ENCODE results near the gene ECSIT. TPM values are rescaled to one million over a fixed set of nuclear protein-coding genes. Genes with fewer than 3 reads are reported as not detected.

Gene ECSIT
- polyA plus RNA-seq, 1 of the 3 experiments (the other 2 are of a cell fraction) = 43.8 TPM

DNA sequence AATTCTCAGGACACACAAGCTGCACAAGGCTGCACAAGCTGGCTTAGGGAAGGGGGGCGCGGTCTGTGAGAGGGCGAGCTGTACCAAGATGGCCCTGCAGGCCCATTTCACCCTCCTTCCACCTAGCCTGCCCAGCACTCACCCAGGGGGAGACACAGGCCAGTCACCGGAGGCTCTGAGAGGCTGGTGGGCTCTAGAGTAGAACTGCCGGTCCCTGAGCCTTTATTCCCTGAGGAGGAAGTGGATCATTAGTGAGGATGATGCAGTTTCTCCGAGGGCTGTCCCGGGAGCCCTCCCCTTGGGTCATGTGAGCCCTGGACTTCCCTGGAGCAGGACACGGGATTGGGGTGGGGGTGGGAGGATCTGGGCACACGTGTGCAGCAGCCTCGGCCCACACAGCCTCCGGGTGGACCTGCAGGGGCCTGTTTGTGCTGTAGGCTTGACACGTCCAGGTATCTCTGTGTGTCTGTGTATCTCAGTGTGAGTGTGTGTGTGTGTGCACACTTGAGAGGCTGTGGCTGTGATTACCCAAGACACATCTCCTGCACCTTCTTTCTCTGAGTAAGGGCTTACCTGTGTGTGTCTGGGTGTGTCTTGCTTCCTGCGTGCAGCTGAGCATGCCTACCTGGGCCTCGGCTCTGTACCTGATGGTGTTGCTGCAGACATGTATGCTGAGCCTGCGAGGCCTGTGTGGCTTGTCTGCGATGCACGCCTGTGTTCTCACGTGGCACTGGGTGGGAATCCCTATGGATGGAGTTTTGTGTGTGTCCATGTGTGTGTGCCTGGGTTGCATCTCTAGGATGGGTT, 48.7 kb upstream of the ECSIT start, which contains the start of gene ACP5 (continued):
- TF ChIP-seq FOXM1 (IDR thresholded peaks at IDR 0.05; ENCODE audit: low read depth) (no peak), TAF1 (IDR thresholded peaks at IDR 0.05; ENCODE audit: borderline replicate concordance, low read depth, low read length) (no peak), EP300 (IDR thresholded peaks at IDR 0.05; ENCODE audit: borderline replicate concordance in 1 of 2, low read depth in 1 of 2, low read length in 1 of 2) (no peak), NRF1 (IDR thresholded peaks at IDR 0.05; ENCODE audit: low read depth, low read length) (no peak), MXI1 (IDR thresholded peaks at IDR 0.05; ENCODE audit: low read depth, low read length) (no peak), SIN3A (IDR thresholded peaks at IDR 0.05; ENCODE audit: borderline replicate concordance, low read depth, low read length) (no peak)
- TF ChIP-seq, protein P1, sequence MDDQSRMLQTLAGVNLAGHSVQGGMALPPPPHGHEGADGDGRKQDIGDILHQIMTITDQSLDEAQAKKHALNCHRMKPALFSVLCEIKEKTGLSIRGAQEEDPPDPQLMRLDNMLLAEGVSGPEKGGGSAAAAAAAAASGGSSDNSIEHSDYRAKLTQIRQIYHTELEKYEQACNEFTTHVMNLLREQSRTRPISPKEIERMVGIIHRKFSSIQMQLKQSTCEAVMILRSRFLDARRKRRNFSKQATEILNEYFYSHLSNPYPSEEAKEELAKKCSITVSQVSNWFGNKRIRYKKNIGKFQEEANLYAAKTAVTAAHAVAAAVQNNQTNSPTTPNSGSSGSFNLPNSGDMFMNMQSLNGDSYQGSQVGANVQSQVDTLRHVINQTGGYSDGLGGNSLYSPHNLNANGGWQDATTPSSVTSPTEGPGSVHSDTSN (IDR thresholded peaks at IDR 0.05) = no peak

DNA sequence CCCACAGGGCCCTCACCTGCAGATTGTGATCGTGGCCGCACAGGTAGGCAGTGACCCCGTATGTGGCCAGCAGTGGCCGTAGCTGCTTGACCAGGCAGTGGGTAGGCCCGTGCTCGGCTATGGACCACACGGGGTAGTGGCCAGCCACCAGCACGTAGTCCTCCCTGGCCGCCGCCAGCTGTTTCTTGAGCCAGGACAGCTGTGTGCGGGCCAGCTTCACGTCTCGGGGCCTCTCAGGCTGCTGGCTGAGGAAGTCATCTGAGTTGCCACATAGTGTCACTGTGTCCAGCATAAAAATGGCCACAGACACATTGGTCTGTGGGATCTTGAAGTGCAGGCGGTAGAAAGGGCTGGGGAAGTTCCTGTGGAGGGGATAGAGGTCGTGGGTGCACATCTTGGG, 47.3 kb upstream of the ECSIT start:
- ChIA-PET CTCF (interaction anchor here (0.7 to 1.5 kb wide), 6 partner anchors 10 to 93 kb away, joined by 3 to 6 read pairs (median 3); no protein-coding TSS in a partner anchor), POLR2A (no interaction called here)
- H3K4me2 ChIP-seq = no peak overlapping the region

More for the DNA sequence above, 47.3 kb upstream of the ECSIT start:
- H2AFZ ChIP-seq (ENCODE audit: low read depth) = no peak overlapping the region
- H3K9me3 ChIP-seq = no peaks in the 10 kb centered on the region
- H3K9ac ChIP-seq = no peak overlapping the region
- WGBS (ENCODE audit: low lambda C conversion rate) = 89% methylated on average over 15 of the region's 15 CpGs
- no peaks in the 10 kb centered on the region for H3K9me2 ChIP-seq
- H3K27ac ChIP-seq (ENCODE audit: low read depth in 2 of 2, low read length in 1 of 2) = no peak overlapping the region
- no peaks in the 10 kb centered on the region for H4K20me1 ChIP-seq (ENCODE audit: insufficient read depth)
- no peaks in the 10 kb centered on the region for H3K27me3 ChIP-seq (ENCODE audit: insufficient read depth)
- no peaks in the 10 kb centered on the region for H3K36me3 ChIP-seq (replicated peaks in 1 of 2; ENCODE audit: control insufficient read depth in 1 of 2, insufficient read depth in 2 of 2, low read length in 1 of 2)
- H3K4me3 ChIP-seq (ENCODE audit: low read depth in 2 of 2, low read length in 1 of 2) = no peak overlapping the region
- H3K4me1 ChIP-seq (ENCODE audit: control insufficient read depth in 1 of 2, insufficient read depth in 2 of 2, low read depth in 1 of 2, low read length in 1 of 2) = no peaks in the 10 kb centered on the region; a peak in 1 of 4 replicates
- DNase-seq = no peak
- TF ChIP-seq FOXJ3 (CRISPR knock-in tag; IDR thresholded peaks at IDR 0.05) (no peak), FOSL2 (IDR thresholded peaks at IDR 0.05; ENCODE audit: borderline replicate concordance, low read depth) (no peak), RXRA (IDR thresholded peaks at IDR 0.05; ENCODE audit: borderline replicate concordance, low read depth) (no peak), YY1 (IDR thresholded peaks at IDR 0.05; ENCODE audit: low read depth) (no peak), JUND (IDR thresholded peaks at IDR 0.05) (no peak), RFX5 (IDR thresholded peaks at IDR 0.05; ENCODE audit: low read length) (no peak), MEF2A (IDR thresholded peaks at IDR 0.05; ENCODE audit: borderline replicate concordance, low read depth) (no peak)
- TF ChIP-seq, protein P2, sequence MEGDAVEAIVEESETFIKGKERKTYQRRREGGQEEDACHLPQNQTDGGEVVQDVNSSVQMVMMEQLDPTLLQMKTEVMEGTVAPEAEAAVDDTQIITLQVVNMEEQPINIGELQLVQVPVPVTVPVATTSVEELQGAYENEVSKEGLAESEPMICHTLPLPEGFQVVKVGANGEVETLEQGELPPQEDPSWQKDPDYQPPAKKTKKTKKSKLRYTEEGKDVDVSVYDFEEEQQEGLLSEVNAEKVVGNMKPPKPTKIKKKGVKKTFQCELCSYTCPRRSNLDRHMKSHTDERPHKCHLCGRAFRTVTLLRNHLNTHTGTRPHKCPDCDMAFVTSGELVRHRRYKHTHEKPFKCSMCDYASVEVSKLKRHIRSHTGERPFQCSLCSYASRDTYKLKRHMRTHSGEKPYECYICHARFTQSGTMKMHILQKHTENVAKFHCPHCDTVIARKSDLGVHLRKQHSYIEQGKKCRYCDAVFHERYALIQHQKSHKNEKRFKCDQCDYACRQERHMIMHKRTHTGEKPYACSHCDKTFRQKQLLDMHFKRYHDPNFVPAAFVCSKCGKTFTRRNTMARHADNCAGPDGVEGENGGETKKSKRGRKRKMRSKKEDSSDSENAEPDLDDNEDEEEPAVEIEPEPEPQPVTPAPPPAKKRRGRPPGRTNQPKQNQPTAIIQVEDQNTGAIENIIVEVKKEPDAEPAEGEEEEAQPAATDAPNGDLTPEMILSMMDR (IDR thresholded peaks at IDR 0.05) = no peak
- TF ChIP-seq, protein P3, sequence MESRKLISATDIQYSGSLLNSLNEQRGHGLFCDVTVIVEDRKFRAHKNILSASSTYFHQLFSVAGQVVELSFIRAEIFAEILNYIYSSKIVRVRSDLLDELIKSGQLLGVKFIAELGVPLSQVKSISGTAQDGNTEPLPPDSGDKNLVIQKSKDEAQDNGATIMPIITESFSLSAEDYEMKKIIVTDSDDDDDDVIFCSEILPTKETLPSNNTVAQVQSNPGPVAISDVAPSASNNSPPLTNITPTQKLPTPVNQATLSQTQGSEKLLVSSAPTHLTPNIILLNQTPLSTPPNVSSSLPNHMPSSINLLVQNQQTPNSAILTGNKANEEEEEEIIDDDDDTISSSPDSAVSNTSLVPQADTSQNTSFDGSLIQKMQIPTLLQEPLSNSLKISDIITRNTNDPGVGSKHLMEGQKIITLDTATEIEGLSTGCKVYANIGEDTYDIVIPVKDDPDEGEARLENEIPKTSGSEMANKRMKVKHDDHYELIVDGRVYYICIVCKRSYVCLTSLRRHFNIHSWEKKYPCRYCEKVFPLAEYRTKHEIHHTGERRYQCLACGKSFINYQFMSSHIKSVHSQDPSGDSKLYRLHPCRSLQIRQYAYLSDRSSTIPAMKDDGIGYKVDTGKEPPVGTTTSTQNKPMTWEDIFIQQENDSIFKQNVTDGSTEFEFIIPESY (IDR thresholded peaks at IDR 0.05; ENCODE audit: borderline replicate concordance, low read depth) = no peak
- TF ChIP-seq, protein P4, sequence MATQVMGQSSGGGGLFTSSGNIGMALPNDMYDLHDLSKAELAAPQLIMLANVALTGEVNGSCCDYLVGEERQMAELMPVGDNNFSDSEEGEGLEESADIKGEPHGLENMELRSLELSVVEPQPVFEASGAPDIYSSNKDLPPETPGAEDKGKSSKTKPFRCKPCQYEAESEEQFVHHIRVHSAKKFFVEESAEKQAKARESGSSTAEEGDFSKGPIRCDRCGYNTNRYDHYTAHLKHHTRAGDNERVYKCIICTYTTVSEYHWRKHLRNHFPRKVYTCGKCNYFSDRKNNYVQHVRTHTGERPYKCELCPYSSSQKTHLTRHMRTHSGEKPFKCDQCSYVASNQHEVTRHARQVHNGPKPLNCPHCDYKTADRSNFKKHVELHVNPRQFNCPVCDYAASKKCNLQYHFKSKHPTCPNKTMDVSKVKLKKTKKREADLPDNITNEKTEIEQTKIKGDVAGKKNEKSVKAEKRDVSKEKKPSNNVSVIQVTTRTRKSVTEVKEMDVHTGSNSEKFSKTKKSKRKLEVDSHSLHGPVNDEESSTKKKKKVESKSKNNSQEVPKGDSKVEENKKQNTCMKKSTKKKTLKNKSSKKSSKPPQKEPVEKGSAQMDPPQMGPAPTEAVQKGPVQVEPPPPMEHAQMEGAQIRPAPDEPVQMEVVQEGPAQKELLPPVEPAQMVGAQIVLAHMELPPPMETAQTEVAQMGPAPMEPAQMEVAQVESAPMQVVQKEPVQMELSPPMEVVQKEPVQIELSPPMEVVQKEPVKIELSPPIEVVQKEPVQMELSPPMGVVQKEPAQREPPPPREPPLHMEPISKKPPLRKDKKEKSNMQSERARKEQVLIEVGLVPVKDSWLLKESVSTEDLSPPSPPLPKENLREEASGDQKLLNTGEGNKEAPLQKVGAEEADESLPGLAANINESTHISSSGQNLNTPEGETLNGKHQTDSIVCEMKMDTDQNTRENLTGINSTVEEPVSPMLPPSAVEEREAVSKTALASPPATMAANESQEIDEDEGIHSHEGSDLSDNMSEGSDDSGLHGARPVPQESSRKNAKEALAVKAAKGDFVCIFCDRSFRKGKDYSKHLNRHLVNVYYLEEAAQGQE (IDR thresholded peaks at IDR 0.05; ENCODE audit: low read depth, low read length) = no peak
- TF ChIP-seq, protein P5, sequence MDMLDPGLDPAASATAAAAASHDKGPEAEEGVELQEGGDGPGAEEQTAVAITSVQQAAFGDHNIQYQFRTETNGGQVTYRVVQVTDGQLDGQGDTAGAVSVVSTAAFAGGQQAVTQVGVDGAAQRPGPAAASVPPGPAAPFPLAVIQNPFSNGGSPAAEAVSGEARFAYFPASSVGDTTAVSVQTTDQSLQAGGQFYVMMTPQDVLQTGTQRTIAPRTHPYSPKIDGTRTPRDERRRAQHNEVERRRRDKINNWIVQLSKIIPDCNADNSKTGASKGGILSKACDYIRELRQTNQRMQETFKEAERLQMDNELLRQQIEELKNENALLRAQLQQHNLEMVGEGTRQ (IDR thresholded peaks at IDR 0.05; ENCODE audit: borderline replicate concordance, low read depth, low read length) = no peak
- TF ChIP-seq, protein P1 (IDR thresholded peaks at IDR 0.05) = no peak
- no peaks in the 10 kb centered on the region for H3K79me2 ChIP-seq (ENCODE audit: insufficient read depth)
- H3F3A ChIP-seq (replicated peaks; ENCODE audit: insufficient read depth) = no peaks in the 10 kb centered on the region

Measured in SK-N-SH (cell line).